ENCODE data around the gene RRAGC. TPM values are rescaled to one million over a fixed set of nuclear protein-coding genes. Genes with fewer than 3 reads are reported as not detected.
"Not testable (repeated sequence)": the region's sequence is repeated elsewhere in the genome, so short reads cannot be mapped to it uniquely, and the experiment has no call there.

RRAGC gene
- total RNA-seq, 2 experiments from 2014 or later: 15.8 to 16.3 TPM

GRCh38 chr1:38873027-38873969, 13.7 kb upstream of the RRAGC start, which contains the start of gene MYCBP:
Gene MYCBP, minus strand, starts transcription at chr1:38873348. Its CDS starts 43 bp downstream, at chr1:38873305.
- H3K36me3 Mint-ChIP-seq: peaks cover 3% of the 10 kb centered on the region

GRCh38 chr1:38872401-38873026, 12.9 kb upstream of the RRAGC start:
- POLR2A ChIA-PET: interaction anchor here (0.5 to 4.2 kb wide), 5 partner anchors 9 to 1167 kb away, joined by 3 to 19 read pairs (median 4); partner anchors contain the start of genes AKIRIN1, NDUFS5 and RRAGC
- Mint-ChIP-seq H3K4me3 (peak overlapping the region; percentile 91), H3K4me1 (peaks cover 26% of the 10 kb centered on the region), H3K27me3 (no peaks in the 10 kb centered on the region), H3K9me3 (no peaks in the 10 kb centered on the region), H3K36me3 (peaks cover 9% of the 10 kb centered on the region), H3K27ac (peak overlapping the region; percentile 33)
- DNase-seq (peak; percentile 62), ATAC-seq (ENCODE audit: low read depth) (peak; percentile 8)

More at GRCh38 chr1:38873027-38873969, 13.7 kb upstream of the RRAGC start, which contains the start of gene MYCBP:
- peak; percentile 99 for ATAC-seq (ENCODE audit: low read depth)
- Mint-ChIP-seq H3K9me3 (no peaks in the 10 kb centered on the region), H3K4me3 (peak within 1 kb of the TSS; percentile 91), H3K27ac (peak within 1 kb of the TSS; percentile 75), H3K4me1 (peaks cover 21% of the 10 kb centered on the region), H3K27me3 (no peaks in the 10 kb centered on the region)
- DNase-seq: peak; percentile 98
- POLR2A ChIA-PET: interaction anchor here (0.8 to 4.2 kb wide), 4 partner anchors 9 to 153 kb away, joined by 3 to 19 read pairs (median 8); partner anchors contain the start of genes AKIRIN1, NDUFS5 and RRAGC

GRCh38 chr1:38870996-38871395, 11.4 kb upstream of the RRAGC start:
- POLR2A ChIA-PET: interaction anchor here (4.2 kb wide), 1 partner anchor 10 kb away, joined by 19 read pairs; the partner anchor contains the start of gene RRAGC
- Mint-ChIP-seq H3K27me3 (no peaks in the 10 kb centered on the region), H3K4me1 (peaks cover 29% of the 10 kb centered on the region), H3K36me3 (peaks cover 9% of the 10 kb centered on the region), H3K27ac (no peak overlapping the region), H3K4me3 (no peak overlapping the region), H3K9me3 (no peaks in the 10 kb centered on the region)
- ATAC-seq (ENCODE audit: low read depth): no peak
- no peak for DNase-seq

GRCh38 chr1:38867208-38867607, 7.6 kb upstream of the RRAGC start:
- H3K4me3 Mint-ChIP-seq: no peak overlapping the region
- POLR2A ChIA-PET: no interaction called here
- H3K27ac Mint-ChIP-seq: no peak overlapping the region
- ATAC-seq (ENCODE audit: low read depth) (no peak), DNase-seq (no peak)
- H3K4me1 Mint-ChIP-seq: peaks cover 21% of the 10 kb centered on the region
- no peaks in the 10 kb centered on the region for H3K9me3 Mint-ChIP-seq
- H3K36me3 Mint-ChIP-seq: peaks cover 18% of the 10 kb centered on the region
- no peaks in the 10 kb centered on the region for H3K27me3 Mint-ChIP-seq

GRCh38 chr1:38865112-38865715, 5.6 kb upstream of the RRAGC start:
- Mint-ChIP-seq H3K4me1 (peaks cover 18% of the 10 kb centered on the region), H3K4me3 (no peak overlapping the region), H3K36me3 (peaks cover 16% of the 10 kb centered on the region), H3K9me3 (no peaks in the 10 kb centered on the region), H3K27ac (no peak overlapping the region), H3K27me3 (no peaks in the 10 kb centered on the region)
- ATAC-seq (ENCODE audit: low read depth) (no peak), DNase-seq (no peak)
- POLR2A ChIA-PET: no interaction called here

- DNase-seq: no peak
- Mint-ChIP-seq H3K9me3 (no peaks in the 10 kb centered on the region), H3K4me3 (peak overlapping the region; percentile 92), H3K4me1 (peaks cover 21% of the 10 kb centered on the region), H3K27ac (peak overlapping the region; percentile 77), H3K36me3 (peaks cover 11% of the 10 kb centered on the region), H3K27me3 (no peaks in the 10 kb centered on the region)
- ATAC-seq (ENCODE audit: low read depth): no peak
- POLR2A ChIA-PET: interaction anchor here (1.1 to 4.0 kb wide), 2 partner anchors 12 to 166 kb away, joined by 3 to 19 read pairs; partner anchors contain the start of genes MYCBP and NDUFS5
Measured at GRCh38 chr1:38860454-38860795, 853 bp upstream of the RRAGC start.

GRCh38 chr1:38858833-38859560, 575 bp downstream of the RRAGC start:
- H3K9me3 Mint-ChIP-seq: no peaks in the 10 kb centered on the region
- peaks cover 10% of the 10 kb centered on the region for H3K36me3 Mint-ChIP-seq
- POLR2A ChIA-PET: interaction anchor here (0.5 to 4.0 kb wide), 5 partner anchors 13 to 1161 kb away, joined by 3 to 19 read pairs (median 3); partner anchors contain the start of gene MYCBP
- H3K4me1 Mint-ChIP-seq: peaks cover 22% of the 10 kb centered on the region
- ATAC-seq (ENCODE audit: low read depth) (peak; percentile 25), DNase-seq (peak; percentile 71)
- no peaks in the 10 kb centered on the region for H3K27me3 Mint-ChIP-seq
- peak overlapping the region; percentile 71 for H3K27ac Mint-ChIP-seq
- peak overlapping the region; percentile 92 for H3K4me3 Mint-ChIP-seq

- H3K36me3 Mint-ChIP-seq: peaks cover 14% of the 10 kb centered on the region
- H3K4me1 Mint-ChIP-seq: peaks cover 8% of the 10 kb centered on the region
- no peak for DNase-seq
- H3K27ac Mint-ChIP-seq: no peak overlapping the region
- POLR2A ChIA-PET: no interaction called here
- no peaks in the 10 kb centered on the region for H3K27me3 Mint-ChIP-seq
- no peaks in the 10 kb centered on the region for H3K9me3 Mint-ChIP-seq
- ATAC-seq (ENCODE audit: low read depth): no peak
- H3K4me3 Mint-ChIP-seq: no peak overlapping the region
Measured at GRCh38 chr1:38852780-38853179, 6.8 kb downstream of the RRAGC start.

GRCh38 chr1:38848071-38848470, 11.5 kb downstream of the RRAGC start:
- Mint-ChIP-seq H3K9me3 (peaks cover 1% of the 10 kb centered on the region), H3K36me3 (peaks cover 21% of the 10 kb centered on the region)
- POLR2A ChIA-PET: no interaction called here

GRCh38 chr1:38846210-38846609, 13.4 kb downstream of the RRAGC start:
- POLR2A ChIA-PET: interaction anchor here (0.6 kb wide), 1 partner anchor 159 kb away, joined by 5 read pairs; no protein-coding TSS in a partner anchor
- H3K4me3 Mint-ChIP-seq: no peak overlapping the region
- no peak for DNase-seq

More at GRCh38 chr1:38848071-38848470, 11.5 kb downstream of the RRAGC start:
- Mint-ChIP-seq H3K27ac (no peak overlapping the region), H3K4me3 (no peak overlapping the region), H3K4me1 (peaks cover 4% of the 10 kb centered on the region), H3K27me3 (no peaks in the 10 kb centered on the region)
- DNase-seq: no peak
- no peak for ATAC-seq (ENCODE audit: low read depth)

GRCh38 chr1:38845088-38845487, 14.5 kb downstream of the RRAGC start:
- DNase-seq; ATAC-seq (ENCODE audit: low read depth); H3K4me3 Mint-ChIP-seq; POLR2A ChIA-PET; H3K27me3 Mint-ChIP-seq; H3K4me1 Mint-ChIP-seq; H3K9me3 Mint-ChIP-seq: not testable (repeated sequence)
- peak overlapping the region; percentile 57 for H3K27ac Mint-ChIP-seq
- peaks cover 19% of the 10 kb centered on the region for H3K36me3 Mint-ChIP-seq

More at GRCh38 chr1:38846210-38846609, 13.4 kb downstream of the RRAGC start:
- ATAC-seq (ENCODE audit: low read depth): no peak
- Mint-ChIP-seq H3K4me1 (peaks cover 4% of the 10 kb centered on the region), H3K27ac (no peak overlapping the region), H3K9me3 (peaks cover 1% of the 10 kb centered on the region), H3K36me3 (peaks cover 17% of the 10 kb centered on the region), H3K27me3 (no peaks in the 10 kb centered on the region)

- Mint-ChIP-seq H3K9me3 (peaks cover 1% of the 10 kb centered on the region), H3K4me3 (no peak overlapping the region), H3K4me1 (peaks cover 2% of the 10 kb centered on the region), H3K27ac (no peak overlapping the region), H3K36me3 (peaks cover 20% of the 10 kb centered on the region), H3K27me3 (no peaks in the 10 kb centered on the region)
- no peak for DNase-seq
- no peak for ATAC-seq (ENCODE audit: low read depth)
- POLR2A ChIA-PET: no interaction called here
Measured at GRCh38 chr1:38840281-38840680, 19.3 kb downstream of the RRAGC start.
